ENCODE results near the gene TBC1D13.
"Not testable (repeated sequence)": the region's sequence is repeated elsewhere in the genome, so short reads cannot be mapped to it uniquely, and the experiment has no call there.

The TBC1D13 gene

GRCh38 chr9:128845186-128845931, 58.3 kb downstream of the TBC1D13 start:
- DNase-seq (ENCODE audit: low read depth in 2 of 2) = no peak

- no peak for DNase-seq (ENCODE audit: low read depth in 2 of 2)
These were observed 59.6 kb downstream of the TBC1D13 start for GRCh38 chr9:128846680-128847030.

- DNase-seq (ENCODE audit: low read depth in 2 of 2) = no peak
These were observed 60.8 kb downstream of the TBC1D13 start for GRCh38 chr9:128847803-128848202.

- DNase-seq (ENCODE audit: low read depth in 2 of 2) = not testable (repeated sequence)
These were observed 64.0 kb downstream of the TBC1D13 start for GRCh38 chr9:128851024-128851423.

GRCh38 chr9:128851779-128852600, 64.9 kb downstream of the TBC1D13 start:
- not testable (repeated sequence) for DNase-seq (ENCODE audit: low read depth in 2 of 2)

- DNase-seq (ENCODE audit: low read depth in 2 of 2) = not testable (repeated sequence)
These were observed 65.6 kb downstream of the TBC1D13 start for GRCh38 chr9:128852646-128853045.

- DNase-seq (ENCODE audit: low read depth in 2 of 2) = not testable (repeated sequence)
These were observed 67.4 kb downstream of the TBC1D13 start for GRCh38 chr9:128854454-128854853.

- DNase-seq (ENCODE audit: low read depth in 2 of 2) = not testable (repeated sequence)
These were observed 71.4 kb downstream of the TBC1D13 start for GRCh38 chr9:128858476-128858875.
